Left renal cortex interstitium (tissue), 4 donors: ENCODE results near the gene THSD4. TPM values are rescaled to one million over a fixed set of nuclear protein-coding genes. Genes with fewer than 3 reads are reported as not detected.

Experiments
- DNase-seq, 4 donors: peaks; one replicate each; pipeline ENCODE4 v3.0.0-alpha.2; 2013; ENCODE audit warnings: low read depth in 4 of 4, low spot score in 2 of 4, missing footprints in 1 of 4
- polyA plus RNA-seq, 4 donors: library from polyadenylated mRNA; unstranded; fragments of 120-200 nt; gene quantifications; one replicate each; pipeline ENCODE4 v1.2.1, GENCODE V29; 2013; ENCODE audit not compliant: insufficient read length in 4 of 4

The THSD4 gene
- polyA plus RNA-seq, 4 donors, result 30.0 to 48.5 (median 35.9) TPM

DNA sequence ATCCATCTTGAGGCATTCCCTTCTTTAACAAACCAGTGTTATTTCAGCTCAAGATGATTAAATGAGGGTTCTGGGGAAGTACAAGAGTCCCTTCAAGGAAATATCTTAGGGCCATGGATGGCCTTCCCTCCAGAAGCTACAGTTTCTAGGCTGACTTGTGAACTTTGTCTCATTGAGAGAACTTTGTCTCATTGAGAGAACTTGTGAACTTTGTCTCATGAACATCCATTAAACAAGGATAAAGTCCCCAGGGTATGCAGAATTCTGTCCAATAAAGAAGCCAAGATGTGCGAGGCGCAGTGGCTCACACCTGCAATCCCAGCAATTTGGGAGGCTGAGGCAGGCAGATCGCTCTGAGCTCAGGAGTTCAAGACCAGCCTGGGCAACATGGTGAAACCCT is 341.5 kb downstream of the THSD4 start:
- no peak for DNase-seq

DNA sequence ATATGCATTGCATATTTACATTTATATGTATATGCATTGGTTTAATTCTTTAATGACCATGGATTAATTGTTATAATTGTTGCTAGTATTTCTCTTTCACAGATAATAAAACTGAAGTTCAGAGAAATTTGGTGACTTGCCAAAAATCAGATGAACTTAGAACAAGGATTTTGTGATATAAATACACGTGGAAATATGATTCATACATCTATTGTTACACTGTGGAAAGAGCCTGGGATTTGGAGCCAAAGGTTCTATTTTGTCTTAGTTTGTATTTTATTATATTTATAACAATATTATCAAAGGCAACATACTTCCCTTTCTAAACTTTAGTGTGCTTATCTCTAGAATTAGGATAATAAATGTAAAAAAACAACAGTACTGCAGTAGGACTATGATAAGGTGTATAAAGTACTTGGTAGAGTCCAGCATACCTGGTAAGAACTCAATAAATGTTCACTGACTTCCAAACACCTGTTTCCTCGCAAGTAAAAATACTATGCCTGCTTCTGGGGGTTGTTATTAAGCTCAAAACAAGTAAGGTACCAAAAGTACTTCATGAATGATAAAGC is 342.9 kb downstream of the THSD4 start:
- DNase-seq, result no peak

DNA sequence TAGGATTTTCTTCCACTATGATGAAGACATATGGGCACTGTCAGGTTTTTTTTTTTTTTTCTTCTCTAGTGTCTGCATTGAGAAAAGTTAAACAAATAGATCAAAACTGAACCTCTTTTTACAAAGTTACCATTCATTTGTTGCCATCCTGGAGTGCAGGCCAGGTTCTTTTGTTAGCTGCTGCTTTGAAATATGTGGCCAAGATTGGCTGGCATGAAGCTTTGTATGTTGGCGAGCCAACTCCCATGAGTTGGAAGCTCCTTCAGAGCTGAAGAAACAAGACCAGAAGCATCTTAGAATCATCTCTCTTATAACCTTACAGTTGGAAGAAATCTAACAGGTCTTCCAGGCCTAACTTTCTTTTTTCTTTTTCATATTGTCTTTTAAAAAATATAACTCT is 346.5 kb downstream of the THSD4 start:
- DNase-seq, result no peak

DNA sequence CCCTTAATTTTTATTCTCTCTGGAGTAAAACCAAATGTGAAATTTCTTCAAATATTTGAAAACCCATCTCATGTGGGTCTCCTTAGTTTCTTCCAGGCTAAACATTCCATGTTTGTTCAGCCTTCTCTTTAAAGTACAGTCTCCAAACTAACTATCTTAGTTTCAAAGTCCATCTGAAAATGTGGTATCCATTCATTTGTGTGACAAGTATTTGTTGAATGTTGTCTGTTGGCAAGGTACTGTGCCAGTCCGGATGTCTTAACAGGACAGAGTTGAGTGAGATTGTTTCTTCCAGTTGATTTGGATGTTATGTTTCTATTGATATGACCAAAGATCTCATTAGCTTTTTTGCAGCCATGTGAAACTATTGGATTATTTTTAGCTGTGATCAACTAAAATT is 347.4 kb downstream of the THSD4 start:
- DNase-seq, result no peak

DNA sequence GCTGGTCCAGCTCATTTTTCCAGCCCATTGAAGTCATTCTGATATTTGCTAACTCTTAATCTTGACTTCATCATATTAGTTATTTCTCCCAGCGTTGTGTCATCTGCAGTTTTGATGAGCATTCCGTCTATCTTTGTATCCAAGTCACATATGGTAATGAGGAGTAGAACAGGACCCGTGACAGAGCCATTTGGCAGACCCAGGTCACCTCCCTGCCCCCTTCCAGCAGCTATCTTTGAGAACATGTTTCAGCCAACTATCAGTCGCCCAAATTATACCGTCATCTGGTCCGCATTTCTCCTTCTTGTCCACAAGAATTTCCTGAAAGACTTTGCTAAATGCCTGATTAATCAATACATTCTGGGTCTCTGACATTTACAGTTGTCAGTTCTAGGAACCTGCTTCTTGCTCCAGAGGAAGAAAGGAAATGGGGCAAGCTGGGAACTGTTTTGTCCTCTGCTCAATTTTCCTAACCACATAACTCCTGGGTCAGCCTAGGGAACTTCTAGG is 347.9 kb downstream of the THSD4 start:
- DNase-seq, result no peak

DNA sequence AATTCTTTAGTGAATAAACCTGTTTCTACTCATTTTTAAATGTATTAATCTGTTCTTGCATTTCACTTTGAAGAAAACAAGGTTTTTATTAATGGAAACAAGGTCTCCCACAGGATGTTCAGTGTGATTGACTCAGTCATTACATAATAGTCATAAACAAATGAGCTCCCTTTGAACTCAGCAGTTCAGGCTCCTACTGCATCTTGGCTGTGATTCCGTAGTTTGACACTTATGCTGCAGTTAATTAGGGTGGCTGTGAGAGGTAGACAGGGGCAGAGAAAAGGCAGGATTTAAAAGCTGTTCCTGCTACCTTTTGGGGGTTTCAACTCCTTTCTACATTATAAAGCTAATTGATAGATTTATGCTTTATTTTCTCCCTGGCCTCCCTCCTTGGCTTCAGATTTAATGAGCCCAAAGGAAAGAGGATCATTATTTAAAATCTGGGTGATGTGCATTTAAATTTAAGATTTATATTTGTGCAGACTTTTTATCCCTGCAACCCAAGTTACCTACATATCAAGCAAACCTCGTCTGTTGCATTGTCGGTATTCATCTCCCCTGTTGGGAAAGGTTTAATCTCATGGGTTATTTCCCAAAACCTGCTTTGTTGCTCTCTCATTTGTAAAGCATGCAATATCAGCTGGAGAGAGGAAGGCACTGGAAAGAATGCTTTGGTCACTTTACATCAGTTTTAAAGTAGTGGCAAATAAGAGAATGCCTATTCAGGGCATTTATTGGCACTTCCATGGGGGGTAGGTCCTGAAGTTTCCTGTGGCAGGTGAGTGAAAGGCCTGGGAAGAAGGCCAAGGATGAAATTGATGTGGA is 350.1 kb downstream of the THSD4 start:
- no peak for DNase-seq

DNA sequence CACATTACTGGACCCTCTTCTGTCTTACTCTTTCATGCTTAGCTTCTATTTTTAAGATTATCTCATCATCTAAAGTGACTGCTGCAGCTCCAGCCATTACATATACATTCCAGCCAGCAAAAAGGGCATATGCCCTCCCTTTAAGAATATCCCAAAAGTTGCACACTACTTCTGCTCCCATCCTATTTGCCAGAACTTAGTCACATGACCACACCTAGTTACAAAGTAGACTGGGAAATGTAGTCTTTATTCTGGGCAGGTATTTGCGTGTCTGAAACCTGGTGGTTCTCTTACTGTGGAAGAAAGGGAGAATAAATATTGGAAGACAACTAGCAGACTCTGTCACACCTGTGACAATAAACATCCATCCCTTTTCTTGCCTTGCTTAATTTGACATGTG is 353.4 kb downstream of the THSD4 start:
- no peak for DNase-seq

DNA sequence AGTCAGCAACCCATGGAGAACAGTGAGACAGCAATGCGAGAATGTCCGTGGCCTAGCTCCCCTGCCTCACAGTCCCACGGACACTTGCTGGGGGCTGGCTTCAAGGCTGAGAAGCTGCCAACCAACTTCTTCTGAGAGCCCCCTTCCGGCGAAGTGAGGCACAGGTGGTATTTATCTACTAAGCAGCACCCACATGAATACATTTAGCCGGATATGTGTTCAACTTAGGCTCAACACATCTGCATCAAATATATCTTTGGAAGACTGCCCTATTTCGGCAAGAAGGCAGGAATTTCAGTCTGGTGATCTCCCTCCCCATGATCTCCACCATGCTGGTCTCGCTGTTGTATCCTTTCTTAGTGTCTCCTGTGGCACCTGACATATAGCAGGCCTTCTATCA is 354.1 kb downstream of the THSD4 start:
- no peak for DNase-seq

DNA sequence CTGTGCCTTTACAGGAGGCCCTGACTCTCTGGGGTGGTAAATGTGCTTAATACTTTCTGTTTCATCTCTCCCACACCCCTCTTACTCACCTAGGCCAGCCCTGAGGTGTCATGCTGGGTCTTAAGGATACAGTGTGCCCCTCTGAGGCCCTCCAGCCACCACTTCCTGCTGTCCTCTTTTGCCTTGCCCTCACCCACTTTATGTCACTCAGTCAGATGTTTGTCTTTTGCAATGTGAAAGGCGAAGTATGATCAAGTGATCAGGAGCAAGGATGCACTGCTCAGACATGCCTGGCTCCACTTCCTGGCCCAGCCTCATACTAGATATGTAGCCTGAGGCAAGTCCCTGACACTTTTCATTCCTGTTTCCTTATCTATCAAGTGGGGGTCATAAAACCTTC is 356.1 kb downstream of the THSD4 start:
- no peak for DNase-seq

DNA sequence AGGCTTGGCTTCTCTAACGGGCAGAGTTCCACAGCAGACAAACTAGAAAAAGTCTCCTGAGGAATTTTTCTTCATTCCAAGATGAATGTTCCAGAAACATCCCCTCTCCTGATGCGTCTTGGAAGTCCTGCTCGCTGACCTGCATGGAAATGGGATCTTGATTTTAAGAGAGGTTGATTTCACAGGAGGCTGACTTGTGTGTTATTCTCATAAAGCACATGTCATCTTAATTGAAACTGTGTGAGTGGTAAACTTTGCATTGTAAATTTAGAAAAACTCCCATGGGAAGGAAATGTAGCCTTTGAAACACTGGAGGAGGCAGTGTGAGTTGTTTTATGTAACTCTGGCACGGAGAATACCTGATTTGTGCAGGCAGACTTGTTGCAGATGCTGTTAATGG is 357.3 kb downstream of the THSD4 start:
- no peak for DNase-seq

DNA sequence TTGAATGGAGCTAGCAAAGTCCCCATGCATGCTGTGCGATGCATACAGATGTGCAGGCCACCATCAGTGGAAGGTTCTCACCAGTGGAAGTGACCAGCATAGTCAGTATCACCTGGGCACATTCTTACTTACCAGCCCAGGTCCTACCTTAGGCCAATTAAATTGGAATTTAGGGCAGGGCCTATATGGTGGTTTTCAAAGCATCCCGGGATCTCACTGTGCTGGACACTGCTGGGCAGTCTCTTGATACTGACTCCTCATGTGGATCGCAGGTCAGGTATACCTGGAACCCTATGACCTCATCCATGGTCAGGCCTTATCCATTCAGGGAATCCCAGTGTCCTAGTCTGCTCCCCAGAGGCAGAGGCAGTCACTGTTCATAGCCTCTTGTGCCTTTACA is 358.5 kb downstream of the THSD4 start:
- no peak for DNase-seq

DNA sequence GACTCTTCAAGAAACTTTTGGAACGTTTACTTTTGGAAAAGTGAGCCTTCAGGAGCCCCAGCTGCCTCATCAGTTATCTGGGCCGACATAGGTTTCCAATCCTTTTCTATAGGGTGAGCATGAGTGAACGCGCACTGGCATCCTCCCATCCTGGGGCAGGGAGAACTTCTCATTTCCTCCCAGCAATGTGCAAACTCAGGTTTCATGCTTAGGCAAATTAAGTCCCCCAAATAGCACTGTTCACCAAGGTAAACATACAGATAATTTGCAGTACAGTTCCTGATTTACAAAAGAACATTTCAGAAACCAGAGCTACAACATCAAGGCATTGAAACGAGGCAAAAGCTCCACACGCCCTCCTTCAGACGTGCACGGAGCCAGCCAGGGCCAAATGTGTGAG is 361.6 kb downstream of the THSD4 start:
- no peak for DNase-seq

DNA sequence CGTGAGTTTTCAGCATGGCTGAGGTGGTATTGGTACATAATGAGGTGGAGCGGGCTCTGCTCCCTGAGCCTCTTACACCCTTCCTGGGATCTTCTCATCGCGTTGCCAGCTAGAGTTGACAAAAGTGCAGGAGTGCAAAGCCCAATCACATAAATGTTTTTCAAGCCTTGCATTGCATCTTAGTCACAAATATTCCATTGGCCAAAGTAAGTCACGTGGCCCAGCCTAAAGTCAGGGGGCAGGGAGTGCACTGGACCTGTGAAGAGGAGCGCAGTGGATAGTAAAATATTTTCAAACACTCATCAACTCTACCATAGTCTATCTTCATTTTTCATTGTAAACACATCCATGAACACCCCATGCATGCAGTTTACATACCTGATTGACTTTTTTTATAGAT is 365.3 kb downstream of the THSD4 start:
- no peak for DNase-seq

DNA sequence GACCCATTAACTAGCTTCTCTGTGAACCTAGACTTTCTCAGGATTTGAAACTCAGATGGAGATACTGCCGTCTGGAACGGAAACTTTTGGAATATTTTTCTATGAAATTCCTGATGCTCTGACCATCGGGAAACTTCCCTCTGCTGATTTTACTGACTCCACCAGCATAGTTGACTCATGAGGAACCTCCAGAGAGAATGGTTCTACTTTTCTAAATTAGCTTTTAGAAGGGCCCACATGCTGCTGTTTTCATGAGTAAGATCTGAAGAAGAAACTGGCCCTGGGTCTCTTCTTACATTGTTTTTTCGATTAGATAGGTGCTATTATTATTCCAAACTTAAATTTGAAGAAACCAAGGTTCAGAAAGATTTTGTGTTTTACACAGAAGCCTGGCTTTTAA is 368.8 kb downstream of the THSD4 start:
- DNase-seq, result no peak

DNA sequence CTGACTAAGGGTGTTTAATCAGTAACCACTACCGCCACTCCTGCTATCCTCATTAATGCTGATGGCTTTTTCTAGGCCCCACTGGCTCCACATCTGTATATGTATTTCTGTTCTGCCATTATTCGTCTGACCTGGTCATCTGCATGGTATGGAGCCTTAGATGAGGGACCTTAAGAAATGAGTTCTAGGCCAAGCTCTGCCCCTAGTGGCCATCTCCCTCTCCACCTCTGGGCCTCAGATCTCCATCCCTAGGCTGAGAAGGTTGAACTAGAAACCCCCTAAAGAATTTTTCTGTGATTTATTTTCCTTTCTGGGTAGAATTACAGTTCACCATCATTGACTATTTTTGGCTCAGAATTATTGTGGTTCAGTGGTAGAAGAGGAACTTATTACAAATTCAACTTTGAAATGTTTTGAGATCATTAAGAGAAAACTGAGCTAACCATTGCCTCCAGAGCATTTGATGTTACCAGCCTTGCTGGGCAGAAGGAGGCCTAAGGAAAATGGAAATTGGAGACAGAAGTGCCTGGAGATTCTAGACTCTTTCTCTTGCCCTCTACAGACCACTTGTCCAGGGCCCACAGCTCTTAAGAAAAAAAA is 369.9 kb downstream of the THSD4 start:
- no peak for DNase-seq

DNA sequence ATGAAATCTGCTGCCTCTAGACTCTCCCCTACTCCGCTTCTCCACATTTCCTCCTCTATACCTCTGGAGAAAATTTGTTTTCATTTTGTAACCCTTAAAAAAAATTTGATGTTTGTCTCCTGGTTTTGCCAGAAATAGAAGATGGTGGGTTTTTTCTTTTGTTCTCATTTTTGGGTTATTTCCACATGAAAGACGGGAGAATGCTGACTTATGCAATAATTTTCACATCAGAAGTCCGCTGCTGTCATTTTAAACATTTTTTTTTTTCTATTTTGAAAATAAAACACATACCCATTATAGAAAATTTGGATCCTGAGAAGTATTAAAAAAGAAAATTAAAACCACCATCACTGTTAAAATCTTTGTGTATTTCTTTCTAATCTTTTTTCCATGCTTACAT is 374.3 kb downstream of the THSD4 start:
- DNase-seq, result no peak

DNA sequence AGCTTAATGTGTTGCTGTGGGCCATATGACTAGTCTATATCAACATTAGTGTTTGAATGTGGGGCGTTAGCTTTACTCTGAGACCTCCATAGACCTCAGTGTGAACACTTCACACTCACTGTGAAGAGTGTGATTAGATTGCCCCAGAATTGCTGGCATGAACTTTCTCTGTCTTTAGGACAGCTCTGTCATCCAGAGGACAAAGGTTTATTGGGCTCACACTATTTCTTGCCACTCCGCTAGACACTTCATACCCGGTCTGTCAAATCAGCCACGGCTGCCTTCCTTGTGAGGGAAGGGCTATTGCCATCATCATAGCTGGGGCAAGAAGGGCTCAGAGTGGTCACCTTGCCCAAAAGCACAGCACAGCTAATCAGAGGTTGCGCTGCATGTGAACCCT is 378.3 kb downstream of the THSD4 start:
- no peak for DNase-seq

DNA sequence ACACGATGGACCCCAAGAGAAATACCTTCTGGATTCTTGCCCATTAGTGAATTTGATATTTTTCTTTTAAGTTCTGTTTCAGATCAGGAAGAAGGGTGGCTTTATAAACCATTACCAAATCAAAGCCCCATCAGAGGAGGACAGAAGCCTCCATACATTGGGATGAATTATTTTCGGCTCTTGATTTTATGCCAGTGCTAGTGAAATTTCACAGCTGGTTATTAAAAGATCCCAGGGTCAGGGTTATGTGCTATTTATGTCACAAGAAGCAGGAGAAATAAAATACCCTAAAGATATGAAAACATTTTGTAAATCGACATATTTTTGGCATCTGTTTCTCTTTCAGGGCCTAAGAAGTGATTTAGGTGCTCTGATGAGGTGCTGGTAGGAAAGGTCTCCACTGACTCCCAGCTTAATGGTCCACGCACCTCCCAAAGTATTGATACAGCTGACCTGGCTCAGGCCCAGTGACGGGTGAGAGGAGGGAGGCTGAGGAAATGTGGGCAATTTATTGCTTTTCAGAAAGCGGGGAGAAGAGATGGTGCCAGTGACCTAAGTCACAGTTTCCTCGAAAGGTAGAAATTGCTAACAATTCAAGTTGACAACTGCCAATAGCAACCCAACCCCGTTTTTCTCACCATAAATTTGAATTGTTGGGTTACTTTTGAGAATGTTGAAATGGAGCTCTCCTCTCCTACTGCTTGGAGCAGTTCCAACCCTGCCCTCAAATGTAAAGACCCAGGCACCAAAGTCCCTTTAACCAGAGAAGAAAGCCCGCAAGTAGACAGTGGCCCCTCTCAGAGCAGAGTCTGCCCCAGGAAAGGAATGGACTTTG is 379.5 kb downstream of the THSD4 start:
- DNase-seq, result no peak

DNA sequence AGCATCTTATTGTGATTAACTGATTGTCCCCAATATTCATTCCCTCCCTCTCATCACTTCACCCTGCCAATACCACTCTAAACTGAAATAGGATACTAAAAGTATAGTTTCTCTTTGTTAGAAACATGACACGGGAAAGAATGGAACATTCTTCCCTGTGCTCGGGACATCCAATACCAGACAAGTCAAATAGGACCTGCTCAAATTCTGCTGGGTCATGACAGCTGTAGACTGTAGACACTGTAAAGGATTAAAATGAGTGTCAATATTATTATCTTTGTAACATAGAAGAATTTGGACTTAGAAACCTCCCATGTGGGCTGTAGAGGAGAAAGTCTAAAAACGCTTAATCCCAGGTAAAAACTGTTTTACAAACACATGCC is 380.1 kb downstream of the THSD4 start:
- no peak for DNase-seq

DNA sequence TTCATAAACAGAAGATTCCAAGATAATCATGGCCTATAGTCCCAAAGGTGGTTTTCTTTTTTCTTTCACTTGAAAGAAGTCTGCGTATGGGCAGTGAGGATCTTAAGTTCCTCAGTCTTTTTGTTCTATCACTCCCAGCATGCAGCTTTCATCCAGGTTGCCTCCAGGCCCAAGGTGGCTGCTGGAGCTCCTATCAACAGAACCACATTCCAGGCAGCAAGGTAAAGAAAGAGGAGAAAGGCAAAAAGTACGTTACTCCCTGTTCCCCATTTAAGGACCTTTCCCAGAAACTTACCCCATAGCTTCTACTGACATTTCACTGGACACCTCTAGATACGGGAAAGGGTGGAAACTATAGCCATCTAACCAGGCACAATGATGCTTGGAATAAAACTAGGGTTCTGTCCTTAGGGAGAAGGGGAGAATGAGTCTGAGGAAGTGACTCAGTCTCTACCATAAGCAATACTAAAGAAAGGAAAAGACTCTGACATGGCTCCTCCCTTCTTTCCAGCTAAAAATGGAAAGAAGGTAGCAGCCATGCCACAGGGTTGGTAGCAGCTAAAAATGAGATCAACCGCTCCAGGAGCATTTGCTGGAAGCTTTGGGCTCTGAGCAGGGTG is 381.2 kb downstream of the THSD4 start:
- no peak for DNase-seq
